ENCODE results near the gene RTCA. TPM values are rescaled to one million over a fixed set of nuclear protein-coding genes. Genes with fewer than 3 reads are reported as not detected.

RTCA gene
- total and polyA plus RNA-seq, 11 donors: 21.3 to 54.6 (median 36.3) TPM

DNA sequence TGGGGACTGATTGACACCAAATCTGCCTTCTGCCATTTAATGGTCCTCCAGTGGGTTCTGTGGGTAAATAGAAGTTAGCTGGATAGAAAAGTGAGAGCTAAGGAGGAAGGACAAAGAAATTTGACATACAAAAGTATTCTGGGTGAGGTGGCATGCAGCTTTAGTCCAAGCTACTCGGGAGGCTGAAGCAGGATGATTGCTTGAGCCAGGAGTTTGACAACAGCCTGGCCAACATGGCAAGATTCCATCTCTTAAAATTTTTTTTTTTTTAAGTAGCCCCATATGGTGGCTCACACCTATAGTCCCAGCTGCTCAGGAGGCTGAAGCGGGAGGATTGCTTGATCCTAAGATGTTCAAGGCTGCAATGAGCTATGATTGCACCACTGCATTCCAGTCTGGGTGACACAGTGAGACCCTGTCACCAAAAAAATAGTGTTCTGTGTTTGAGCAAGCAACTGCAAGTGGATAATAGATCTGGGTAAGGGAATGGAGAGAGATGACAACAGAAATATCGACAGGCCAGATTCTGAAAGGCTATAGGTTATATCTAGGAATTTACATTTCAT is 13.4 kb downstream of the RTCA start:
- WGBS, 4 donors: 60 to 64% (median 63%) methylated on average over 3 of the region's 3 CpGs
- DNase-seq (no peak), ATAC-seq (peak in 3 of 4 donors; percentile 38 to 46 (median 45))
- no peaks in the 10 kb centered on the region for H3K9me3 ChIP-seq
- H3K36me3 ChIP-seq: peaks cover 0 to 99% (median 86%) of the 10 kb centered on the region in 9 donors
- peaks cover 0 to 14% (median 3%) of the 10 kb centered on the region in 12 donors for H3K4me1 ChIP-seq
- H3K27me3 ChIP-seq: no peaks in the 10 kb centered on the region
- no peak overlapping the region for H3K4me3 ChIP-seq
- no peak for TF ChIP-seq POLR2A (IDR thresholded peaks at IDR 0.05)
- TF ChIP-seq, protein P1, sequence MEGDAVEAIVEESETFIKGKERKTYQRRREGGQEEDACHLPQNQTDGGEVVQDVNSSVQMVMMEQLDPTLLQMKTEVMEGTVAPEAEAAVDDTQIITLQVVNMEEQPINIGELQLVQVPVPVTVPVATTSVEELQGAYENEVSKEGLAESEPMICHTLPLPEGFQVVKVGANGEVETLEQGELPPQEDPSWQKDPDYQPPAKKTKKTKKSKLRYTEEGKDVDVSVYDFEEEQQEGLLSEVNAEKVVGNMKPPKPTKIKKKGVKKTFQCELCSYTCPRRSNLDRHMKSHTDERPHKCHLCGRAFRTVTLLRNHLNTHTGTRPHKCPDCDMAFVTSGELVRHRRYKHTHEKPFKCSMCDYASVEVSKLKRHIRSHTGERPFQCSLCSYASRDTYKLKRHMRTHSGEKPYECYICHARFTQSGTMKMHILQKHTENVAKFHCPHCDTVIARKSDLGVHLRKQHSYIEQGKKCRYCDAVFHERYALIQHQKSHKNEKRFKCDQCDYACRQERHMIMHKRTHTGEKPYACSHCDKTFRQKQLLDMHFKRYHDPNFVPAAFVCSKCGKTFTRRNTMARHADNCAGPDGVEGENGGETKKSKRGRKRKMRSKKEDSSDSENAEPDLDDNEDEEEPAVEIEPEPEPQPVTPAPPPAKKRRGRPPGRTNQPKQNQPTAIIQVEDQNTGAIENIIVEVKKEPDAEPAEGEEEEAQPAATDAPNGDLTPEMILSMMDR (IDR thresholded peaks at IDR 0.05): no peak
- intact Hi-C loops (cut with DNase I): loop anchor here in 3 of 10 donors (10.0 kb wide), 4 partner anchors 115 to 175 kb away; no protein-coding TSS in a partner anchor
- H3K27ac ChIP-seq: peak overlapping the region in 10 of 12 donors; percentile 4 to 56 (median 38)

DNA sequence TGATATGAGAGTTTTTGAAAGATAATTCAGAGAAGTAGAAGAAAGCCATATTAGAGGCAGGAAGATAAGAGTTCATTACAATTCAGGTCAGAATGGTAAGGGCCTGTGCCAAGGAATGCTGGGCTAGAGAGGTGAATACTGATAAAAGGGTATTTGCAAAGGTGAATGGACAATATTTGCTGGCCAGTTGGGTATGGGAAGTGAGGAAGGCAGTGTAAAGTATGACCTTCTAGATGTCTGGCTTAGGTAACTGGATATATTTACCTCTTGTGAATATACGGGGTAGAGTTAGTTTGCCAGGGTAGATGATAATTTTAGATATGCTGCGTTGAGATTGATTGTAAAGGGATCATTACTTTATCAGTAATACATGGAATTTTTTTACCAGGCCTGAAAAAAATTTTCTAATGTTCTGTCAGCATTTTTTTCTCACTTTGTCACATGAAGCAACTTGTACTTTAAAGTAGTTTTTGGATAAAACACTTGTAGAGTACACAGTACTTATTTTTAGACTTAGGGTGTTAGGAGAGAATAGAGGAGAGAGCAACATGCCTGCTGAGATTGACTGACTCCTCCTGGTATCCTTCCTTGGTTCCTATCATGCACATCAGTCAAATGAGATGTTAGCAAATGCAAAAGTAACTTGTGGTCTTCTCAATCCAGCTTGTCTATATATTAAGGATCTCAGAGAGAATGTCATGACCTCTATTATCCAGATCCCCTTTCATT is 14.1 kb downstream of the RTCA start:
- no peaks in the 10 kb centered on the region for H3K9me3 ChIP-seq
- ATAC-seq (peak; percentile 80 to 87 (median 82)), DNase-seq (no peak)
- 46 to 61% (median 57%) methylated on average over 2 of the region's 2 CpGs for WGBS, 4 donors
- TF ChIP-seq POLR2A (IDR thresholded peaks at IDR 0.05): no peak
- TF ChIP-seq, protein P1 (IDR thresholded peaks at IDR 0.05): no peak
- peak overlapping the region in 10 of 12 donors; percentile 4 to 56 (median 38) for H3K27ac ChIP-seq
- H3K27me3 ChIP-seq: no peaks in the 10 kb centered on the region
- no peak overlapping the region for H3K4me3 ChIP-seq
- intact Hi-C loops (cut with DNase I): loop anchor here in 8 of 10 donors (5.0 to 10.0 kb wide), 6 partner anchors 72 to 175 kb away; partner anchors contain the start of gene CDC14A (in 1 of the 8)
- H3K4me1 ChIP-seq: peaks cover 0 to 14% (median 3%) of the 10 kb centered on the region in 12 donors
- H3K36me3 ChIP-seq: peaks cover 0 to 99% (median 86%) of the 10 kb centered on the region in 9 donors

DNA sequence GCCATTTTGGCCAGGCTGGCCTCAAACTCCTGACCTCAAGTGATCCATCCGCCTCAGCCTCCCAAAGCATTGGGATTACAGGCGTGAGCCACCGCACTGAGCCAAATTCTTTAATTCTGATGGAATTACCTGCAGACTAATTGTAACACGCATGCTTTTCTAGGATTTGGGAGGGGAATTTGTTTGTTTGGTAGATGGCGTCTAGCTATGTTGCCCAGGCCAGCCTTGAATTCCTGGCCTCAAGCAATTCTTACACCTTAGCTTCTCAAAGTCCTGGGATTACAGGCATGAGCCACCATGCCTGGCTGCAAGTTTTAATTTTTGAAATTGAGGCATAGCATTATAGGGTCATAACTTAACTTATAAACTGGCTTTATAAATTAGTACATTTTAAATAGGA is 18.6 kb downstream of the RTCA start:
- ATAC-seq (no peak), DNase-seq (no peak)
- Histone ChIP-seq H3K27ac (no peak overlapping the region), H3K4me3 (no peak overlapping the region), H3K27me3 (no peaks in the 10 kb centered on the region), H3K9me3 (no peaks in the 10 kb centered on the region), H3K36me3 (peaks cover 0 to 99% (median 84%) of the 10 kb centered on the region in 9 donors), H3K4me1 (peaks cover 0 to 12% (median 0%) of the 10 kb centered on the region in 12 donors)
- WGBS, 4 donors: 96 to 98% (median 98%) methylated on average over 5 of the region's 5 CpGs
- TF ChIP-seq, protein P1 (IDR thresholded peaks at IDR 0.05): no peak
- TF ChIP-seq POLR2A (IDR thresholded peaks at IDR 0.05): no peak
- intact Hi-C loops (cut with DNase I): loop anchor here in 6 of 10 donors (5.0 to 10.0 kb wide), 3 partner anchors 68 to 170 kb away; partner anchors contain the start of gene CDC14A (in 1 of the 6)

DNA sequence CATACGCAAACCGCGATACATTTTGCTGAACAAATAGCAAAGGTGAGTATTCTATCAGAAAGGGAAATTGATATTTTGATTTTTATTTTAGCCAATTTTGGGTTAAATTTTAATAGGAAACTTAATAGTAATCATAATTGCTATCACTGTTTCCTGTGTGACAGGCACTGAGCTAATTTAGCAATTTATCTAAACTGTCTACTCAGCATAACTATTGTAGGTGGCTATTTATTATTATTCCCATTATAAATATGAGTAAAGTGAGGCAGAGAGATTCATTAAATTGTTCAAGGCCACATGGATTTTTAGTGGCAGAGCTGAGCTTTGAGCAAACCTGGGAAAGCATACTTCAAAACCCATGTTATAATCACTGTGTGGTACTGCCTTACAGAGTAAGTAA is 21.1 kb downstream of the RTCA start:
- intact Hi-C loops (cut with DNase I): loop anchor here in 5 of 10 donors (10.0 kb wide), 2 partner anchors 158 to 168 kb away; no protein-coding TSS in a partner anchor
- WGBS, 4 donors: 97 to 100% (median 98%) methylated on average over 3 of the region's 3 CpGs
- no peak for TF ChIP-seq POLR2A (IDR thresholded peaks at IDR 0.05)
- TF ChIP-seq, protein P1 (IDR thresholded peaks at IDR 0.05): no peak
- Histone ChIP-seq H3K4me3 (no peak overlapping the region), H3K27ac (no peak overlapping the region), H3K27me3 (no peaks in the 10 kb centered on the region), H3K36me3 (peaks cover 0 to 100% (median 93%) of the 10 kb centered on the region in 9 donors), H3K9me3 (no peaks in the 10 kb centered on the region), H3K4me1 (peaks cover 0 to 1% (median 0%) of the 10 kb centered on the region in 12 donors)
- ATAC-seq (no peak), DNase-seq (no peak)

Data from heart left ventricle (tissue), 16 donors.